Mucosa of gallbladder (tissue), 1 donor: ENCODE measurements around the gene PRDM4. TPM values are rescaled to one million over a fixed set of nuclear protein-coding genes. Genes with fewer than 3 reads are reported as not detected.
A peak's percentile ranks its signal among the peaks of the same experiment; 100 is the strongest.
"Not testable (repeated sequence)": the region's sequence is repeated elsewhere in the genome, so short reads cannot be mapped to it uniquely, and the experiment has no call there.

Experiments used
- DNase-seq: peaks from one replicate; pipeline ENCODE4 v3.0.0-alpha.2; 2020; ENCODE audit warnings: low spot score
- total RNA-seq: library from RNA; stranded (reverse); gene quantifications from one replicate; pipeline ENCODE4 v1.2.1, GENCODE V29; 2021
- donor health status: DM: no; HTN: no; CAD: no.

Gene PRDM4
- total RNA-seq, 1 donor from 2014 or later: 27.8 TPM

DNA sequence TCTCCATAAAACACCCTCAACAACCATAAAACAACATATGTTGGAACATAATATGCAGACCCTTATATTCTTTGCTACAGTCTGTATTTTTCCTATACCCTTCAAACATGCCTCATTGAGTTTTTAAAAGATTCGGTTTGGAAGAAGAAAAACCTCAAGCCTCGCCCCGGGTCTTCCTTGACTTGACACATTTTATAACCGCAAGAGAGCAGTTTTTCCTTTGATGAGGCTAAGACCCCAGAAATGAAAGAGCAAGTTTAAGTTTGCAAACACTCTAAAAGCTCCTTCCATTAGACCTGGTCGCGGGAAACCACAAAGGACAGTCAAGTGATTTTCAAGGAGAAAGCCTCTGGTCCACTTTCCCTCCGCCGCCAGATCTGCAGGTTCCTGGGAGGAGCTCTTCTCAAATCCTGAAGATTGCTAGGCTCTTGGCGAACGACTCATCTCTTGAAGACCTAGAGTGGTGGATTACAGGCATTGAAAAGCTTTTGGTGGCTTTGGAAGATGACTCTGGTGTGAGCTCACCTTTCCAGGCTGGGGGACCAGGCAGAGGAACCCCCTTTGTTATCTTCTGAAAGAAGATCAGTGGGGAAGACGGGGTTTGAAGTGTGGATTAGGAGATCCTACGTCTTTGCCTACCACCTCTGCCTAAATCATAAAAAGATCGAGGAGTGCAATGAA lies 13.6 kb upstream of the PRDM4 start, which contains the start of gene ASCL4:
ASCL4 (plus strand) TSS at position 356 of the 681 bp plus-strand sequence. CDS start 515 bp downstream, outside the sequence.
- no peak for DNase-seq

DNA sequence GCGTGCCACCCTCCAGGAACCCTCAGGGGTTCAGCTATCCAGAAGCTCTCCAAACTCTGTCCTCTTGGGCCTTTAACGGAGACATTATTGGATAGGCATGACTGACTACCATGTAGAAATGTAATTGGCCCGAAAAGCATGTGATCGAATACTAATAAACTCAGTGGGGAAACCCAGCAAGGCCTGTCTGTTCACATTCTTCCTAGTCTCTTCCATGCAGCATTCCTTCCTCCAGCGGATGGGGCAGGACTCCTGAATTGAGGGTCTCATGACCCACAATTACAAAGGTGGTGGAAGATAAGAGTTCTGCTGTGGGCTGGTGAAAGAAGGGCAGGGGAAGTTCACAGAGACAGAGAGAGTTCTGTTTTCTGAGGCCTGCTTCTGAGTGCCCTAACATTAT lies 6.5 kb upstream of the PRDM4 start:
- DNase-seq: no peak

DNA sequence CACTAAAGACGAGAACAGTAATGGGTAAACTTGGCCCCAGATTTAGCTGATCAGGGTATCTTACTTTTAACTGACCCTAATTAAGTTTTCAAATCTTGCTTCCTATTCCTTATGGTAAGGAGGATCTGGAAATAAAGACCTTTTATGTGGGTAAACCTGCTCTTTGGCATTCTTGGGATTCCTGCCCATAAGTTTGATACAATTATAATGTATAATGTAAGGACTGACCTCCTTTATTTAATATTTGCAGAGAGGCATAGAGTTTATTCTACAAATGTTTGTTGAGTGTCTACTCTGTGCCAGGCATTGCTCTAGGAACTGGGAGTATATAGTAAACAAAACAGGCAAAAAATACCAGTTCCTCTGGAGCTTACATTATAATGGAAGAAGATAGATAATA lies 4.4 kb upstream of the PRDM4 start:
- DNase-seq: no peak

DNA sequence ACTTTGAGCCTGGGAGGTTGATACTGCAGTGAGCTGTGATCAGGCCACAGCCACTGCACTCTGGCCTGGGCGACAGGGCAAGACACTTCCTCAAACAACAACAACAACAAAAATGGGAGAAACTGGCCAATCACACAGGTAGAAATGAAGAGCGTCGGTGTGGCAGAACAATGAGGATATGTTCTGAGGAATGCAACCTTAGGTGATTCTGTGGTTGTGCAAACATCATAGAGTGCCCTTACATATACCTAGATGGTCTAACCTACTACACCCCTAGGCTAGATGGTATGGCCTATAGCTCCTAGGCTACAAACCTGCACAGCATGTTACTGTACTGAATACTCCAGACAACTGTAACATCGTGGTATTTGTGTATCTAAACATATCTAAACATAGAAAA lies 3.7 kb upstream of the PRDM4 start:
- DNase-seq: no peak

DNA sequence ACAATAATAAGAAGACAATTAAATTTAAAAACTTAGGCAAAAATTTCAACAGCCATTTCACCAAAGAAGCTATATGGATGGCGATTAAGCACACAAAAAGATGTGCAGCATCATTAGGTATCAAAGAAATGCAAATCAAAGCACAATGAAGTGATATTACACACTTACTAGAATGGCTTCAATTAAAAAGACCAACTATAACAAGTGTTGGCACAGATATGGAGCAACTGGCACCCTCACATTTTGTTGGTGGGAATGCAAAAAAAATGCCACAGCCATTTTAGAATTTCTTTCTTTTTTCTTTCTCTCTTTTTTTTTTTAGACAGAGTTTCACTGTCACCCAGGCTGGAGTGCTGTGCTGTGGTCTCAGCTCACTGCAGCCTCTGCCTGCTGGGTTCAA lies 1.9 kb upstream of the PRDM4 start:
- no peak for DNase-seq

DNA sequence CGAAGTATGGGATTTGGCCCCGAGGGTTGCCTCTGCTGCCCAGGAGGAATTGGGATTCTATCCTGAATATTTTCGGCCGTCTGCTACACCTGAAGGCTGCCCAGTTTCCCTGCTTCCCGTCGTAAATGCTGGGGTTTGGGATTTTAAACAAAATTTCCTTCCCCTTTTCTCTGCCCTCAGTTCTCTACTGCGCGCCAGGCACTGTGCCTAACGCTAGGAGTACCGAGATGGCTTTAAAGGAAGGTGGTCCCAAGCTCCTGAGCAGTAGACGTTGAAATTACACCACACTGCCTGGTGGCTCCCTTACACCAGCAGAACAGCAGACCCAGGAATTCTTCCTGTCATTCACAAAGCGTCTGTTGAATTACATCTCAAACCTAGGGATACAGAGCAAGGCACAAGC lies 566 bp upstream of the PRDM4 start:
- no peak for DNase-seq

DNA sequence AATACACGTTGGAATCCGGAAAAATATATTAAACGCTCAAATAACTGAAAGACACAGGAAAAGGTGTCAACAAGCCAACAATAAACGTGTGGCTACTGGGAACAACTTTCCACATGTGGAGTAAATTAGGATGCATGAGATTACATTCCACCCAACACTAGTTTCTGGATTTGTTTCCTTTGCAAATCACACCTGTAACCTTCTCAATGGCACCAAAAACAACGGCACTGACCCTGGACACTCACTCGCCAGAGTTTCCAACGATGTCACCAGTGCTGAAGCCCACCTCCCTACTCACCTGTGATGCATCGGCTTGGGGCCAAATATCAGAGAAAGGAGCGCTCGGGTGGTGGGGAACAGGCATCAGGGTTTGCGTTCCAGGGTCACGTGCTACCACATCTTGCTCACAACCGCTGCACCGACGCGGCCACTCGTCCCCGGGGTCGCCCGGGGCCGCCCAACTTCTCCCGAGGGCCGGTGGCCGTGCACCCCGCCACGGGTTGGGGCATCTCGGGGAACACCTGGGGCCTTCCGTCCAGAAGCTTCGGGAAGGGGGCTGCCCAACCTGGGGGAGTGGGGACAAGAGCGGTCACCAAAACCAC lies 629 bp downstream of the PRDM4 start:
- DNase-seq: peak; percentile 20

DNA sequence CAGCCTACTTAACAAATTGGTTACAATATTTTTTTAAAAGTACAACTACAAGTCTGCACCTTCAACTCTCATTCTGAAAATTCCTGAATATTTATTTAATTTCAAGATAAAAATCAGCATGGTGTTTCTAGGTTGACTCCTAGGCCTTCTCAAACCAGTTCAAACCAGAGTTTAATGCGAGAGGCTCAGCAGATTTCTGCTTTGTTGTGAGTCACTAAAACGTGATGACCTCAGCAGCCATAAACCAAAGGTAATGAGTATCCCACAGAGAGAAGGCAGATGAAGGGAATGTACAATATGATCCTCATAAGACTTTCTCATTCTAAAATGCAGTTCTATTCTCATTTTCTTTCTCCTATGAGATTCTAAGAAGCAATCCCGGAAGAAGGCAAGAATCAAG lies 1.5 kb downstream of the PRDM4 start:
- no peak for DNase-seq

DNA sequence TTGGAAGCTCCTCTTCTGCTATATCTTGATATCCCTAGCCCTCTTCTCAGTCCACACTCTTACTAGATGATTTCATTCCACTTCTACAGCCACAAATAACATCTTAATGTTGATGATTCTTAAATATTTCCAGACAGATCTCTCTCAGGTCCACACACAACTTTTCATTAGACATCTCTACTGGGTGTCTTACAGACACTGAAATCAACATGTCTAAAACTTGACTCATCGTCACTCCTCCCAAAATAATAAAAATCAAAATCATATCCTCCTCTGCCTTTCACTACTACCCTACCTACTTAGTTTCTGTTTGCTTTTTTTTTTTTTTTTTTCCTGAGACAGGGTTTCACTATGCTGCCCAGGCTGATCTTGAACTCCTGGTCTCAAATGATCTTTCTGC lies 11.9 kb downstream of the PRDM4 start:
- no peak for DNase-seq

DNA sequence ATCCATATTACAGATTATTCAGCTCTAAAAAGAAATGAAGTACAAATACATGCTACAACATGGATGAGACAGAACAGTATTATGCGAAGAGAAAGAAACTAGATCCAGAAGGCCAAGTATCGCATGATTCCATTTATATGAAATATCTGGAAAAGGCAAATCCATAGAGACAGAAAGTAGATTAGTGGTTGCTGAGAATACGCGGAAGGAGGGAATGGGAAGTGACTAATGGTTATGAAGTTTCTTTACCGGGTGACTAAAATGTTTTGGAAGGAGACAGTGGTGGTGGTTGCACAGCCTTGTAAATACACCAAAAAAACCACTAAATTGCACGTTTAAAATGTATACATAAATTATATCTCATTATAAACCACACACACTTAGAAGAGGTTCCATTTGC lies 12.5 kb downstream of the PRDM4 start:
- no peak for DNase-seq

DNA sequence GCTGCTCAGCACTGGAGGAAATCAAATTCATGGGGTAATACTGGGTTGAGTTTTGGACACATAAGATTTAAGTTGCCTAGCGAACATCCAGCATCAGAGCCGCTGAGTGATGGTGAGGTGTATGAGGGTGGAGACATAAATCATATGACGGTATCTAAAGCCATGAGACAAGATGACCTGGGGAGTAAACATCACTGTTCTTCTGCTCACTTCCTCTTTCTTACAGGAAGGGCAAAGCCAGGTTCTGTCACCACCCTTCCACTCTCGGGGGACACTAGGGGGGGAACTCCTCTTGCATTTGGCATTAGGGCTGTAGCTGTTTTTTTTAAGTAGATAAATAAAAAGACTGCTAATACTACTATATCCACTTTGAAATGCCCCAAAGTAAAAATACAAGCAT lies 24.0 kb downstream of the PRDM4 start:
- DNase-seq: no peak

DNA sequence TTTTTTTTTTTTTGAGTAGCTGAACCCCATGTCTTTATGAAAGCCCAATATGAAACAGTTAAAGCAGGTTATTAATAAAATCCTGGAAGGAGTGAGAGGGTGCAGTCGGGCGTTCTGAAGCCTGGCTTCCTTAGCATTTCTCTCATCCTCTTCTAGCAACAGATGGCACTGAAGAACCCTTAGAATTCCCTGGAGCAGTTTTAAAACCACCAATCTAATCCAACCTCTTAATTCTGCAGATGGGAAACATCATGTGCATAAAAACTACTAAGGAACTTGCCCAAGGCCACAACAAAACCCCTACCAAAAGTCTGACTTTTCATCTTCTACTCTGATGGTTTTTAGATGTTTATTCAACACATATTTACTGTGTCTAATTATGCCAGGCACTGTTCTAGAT lies 25.2 kb downstream of the PRDM4 start:
- DNase-seq: no peak

DNA sequence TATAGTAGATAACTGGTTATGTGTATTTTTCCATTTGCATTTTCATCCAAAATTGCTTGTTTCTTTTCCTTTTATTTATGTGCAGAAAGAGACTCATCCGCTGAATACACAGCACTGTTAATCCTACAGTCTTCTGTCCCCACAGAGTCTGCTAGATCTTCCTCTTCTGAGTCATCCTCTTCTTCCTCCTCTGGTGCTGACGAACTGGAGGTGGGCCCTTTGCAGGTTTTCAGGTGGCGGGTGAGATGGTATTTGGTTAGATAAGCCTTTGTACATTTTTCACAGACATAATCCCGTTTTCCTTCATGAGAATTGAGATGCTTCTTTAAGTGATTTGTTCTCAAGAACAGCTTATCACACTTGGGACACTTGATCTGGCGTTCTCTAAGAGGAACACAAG lies 26.8 kb downstream of the PRDM4 start:
- DNase-seq: no peak

DNA sequence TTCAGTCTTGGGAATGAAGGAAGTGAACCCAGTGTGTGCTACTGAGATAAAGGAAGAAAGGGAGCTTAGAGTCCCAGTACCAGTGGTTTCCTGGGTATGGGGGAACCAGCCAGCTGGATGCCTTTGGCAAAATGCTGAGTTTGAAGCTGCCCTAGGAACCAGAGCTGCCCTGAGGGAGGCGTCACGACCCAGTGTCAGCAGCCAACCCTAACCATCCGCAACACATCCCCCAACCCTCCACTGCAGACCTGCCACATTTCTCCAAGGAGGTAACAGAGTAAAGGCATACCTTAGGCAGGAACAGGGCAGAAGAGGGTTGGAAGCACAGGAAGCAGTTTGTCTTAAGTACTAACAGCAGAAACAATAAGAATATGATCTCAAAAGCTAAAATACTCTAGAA lies 28.6 kb downstream of the PRDM4 start:
- DNase-seq: no peak

DNA sequence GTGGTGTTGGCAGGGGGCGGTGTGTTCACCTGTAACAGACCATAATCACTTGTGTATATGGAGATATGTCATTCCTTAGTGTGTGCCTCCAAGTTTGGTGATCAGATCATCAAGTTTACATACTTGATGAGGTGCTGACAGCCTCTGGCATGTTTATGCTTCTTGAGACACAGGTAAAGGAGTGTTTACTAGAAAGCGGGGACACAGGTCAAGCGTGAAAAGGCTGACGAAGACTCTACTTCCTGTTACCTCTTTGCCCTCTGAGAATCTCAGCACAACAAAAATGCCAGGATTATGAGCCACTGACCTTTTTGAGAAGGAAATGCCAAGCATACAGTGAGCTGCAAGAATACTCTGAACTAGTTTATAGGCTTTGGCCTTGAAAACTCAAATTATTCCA lies 29.6 kb downstream of the PRDM4 start:
- DNase-seq: no peak

DNA sequence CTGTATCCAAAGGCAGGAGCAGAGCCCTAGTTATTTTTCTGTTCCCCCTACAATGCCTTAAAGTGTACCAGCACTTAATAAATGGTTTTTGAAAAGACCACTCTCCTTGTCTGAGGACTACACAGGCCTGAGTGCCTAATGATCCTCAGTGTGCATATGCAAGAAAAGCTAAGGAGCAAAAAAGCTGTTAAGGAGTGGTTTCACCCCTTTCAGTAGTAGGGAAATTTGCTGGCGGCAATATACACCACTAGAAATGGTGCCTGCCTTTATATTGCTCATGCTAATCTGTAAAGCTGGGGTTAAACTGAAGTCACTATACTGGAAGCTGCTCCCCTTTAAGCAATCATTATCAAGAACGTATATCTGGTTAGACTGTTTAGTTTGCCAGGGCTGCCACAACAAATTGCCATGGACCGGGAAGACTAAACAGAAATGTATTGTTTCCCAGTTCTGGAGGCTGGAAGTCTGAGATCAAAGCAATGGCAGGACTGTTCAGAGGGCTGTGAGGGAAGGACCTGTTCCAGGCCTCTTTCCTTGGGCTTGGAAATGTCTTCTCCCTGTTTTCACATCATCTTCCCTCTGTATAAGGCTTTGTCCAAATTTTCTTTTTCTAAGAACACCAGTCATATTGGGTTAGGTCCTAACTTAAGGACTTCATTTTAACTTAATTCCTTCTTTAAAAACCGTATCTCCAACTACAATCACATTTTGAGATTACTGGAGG lies 30.2 kb downstream of the PRDM4 start:
- DNase-seq: no peak

DNA sequence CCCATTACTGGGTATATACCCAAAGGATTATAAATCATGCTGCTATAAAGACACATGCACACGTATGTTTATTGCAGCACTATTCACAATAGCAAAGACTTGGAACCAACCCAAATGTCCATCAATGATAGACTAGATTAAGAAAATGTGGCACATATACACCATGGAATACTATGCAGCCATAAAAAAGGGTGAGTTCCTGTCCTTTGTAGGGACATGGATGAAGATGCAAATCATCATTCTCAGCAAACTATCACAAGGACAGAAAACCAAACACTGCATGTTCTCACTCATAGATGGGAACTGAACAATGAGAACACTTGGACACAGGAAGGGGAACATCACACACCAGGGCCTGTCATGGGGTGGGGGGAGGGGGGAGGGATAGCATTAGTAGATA lies 33.2 kb downstream of the PRDM4 start:
- not testable (repeated sequence) for DNase-seq

DNA sequence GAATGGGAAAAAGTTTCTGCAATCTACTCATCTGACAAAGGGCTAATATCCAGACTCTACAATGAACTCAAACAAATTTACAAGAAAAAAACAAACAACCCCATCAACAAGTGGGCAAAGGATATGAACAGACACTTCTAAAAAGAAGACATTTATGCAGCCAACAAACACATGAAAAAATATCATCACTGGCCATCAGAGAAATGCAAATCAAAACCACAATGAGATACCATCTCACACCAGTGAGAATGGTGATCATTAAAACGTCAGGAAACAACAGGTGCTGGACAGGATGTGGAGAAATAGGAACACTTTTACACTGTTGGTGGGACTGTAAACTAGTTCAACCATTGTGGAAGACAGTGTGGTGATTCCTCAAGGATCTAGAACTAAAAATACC lies 33.6 kb downstream of the PRDM4 start:
- DNase-seq: not testable (repeated sequence)

DNA sequence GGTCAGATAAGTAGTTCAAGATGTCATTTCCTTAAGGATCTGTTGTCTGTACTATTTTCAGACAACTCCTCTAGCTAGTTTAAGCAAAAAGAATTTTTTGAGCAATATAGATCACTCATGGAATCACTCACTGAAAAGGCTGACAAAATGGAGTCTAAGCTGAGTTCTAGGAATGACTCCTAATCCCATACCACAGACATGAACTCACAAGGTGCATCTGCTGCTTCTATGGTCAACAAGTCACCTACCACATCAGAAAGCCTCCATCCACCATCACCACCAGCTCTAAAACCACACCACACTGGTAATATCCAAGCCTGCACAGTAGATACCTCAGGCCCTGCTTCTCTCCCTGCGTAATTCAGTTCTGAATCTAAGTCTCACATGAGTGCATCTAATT lies 42.3 kb downstream of the PRDM4 start:
- no peak for DNase-seq

DNA sequence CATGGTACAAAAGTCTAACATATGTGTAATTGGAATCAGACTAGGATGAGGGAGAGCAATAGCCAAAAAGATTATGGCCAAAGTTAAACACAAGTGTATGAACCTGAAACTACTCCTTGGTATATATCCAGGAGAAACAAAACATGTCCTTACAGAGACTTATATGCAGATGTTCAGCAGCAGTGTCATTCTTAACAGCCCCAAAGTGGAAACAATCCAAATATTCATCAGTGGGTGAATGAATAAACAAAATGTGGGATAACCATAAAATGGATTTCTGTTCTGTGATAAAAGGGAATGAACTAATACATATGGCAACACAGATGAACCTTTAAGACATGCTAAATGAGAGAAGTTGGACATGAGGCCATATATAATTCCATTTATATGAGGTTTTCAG lies 45.2 kb downstream of the PRDM4 start:
- DNase-seq: no peak

DNA sequence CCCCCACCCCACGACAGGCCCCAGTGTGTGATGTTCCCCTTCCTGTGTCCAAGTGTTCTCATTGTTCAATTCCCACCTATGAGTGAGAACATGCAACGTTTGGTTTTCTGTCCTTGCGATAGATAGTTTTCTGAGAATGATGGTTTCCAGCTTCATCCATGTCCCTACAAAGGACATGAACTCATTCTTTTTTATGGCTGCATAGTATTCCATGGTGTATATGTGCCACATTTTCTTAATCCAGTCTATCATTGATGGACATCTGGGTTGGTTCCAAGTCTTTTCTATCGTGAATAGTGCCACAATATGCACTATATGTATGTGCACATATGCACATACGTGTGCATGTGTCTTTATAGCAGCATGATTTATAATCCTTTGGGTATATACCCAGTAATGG lies 55.4 kb downstream of the PRDM4 start:
- not testable (repeated sequence) for DNase-seq

DNA sequence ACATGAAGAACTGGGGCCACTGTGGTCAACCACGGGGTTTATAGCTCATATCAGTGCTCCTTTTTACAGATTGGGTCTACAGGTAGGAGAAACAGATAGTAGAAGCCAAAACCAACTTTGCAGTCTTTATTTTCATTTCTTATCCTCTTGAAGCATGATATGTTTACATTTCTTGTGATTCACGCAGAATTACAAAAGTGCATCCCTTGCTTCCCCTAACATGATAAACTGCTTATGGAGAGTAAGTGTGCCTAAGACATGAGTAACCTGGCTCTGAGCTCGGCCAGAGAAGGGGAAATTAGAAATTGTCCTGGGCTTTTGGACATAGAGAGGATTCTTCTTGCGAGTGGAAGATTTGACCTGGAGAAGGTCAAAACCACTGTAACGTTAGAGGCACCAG lies 56.9 kb downstream of the PRDM4 start:
- no peak for DNase-seq

DNA sequence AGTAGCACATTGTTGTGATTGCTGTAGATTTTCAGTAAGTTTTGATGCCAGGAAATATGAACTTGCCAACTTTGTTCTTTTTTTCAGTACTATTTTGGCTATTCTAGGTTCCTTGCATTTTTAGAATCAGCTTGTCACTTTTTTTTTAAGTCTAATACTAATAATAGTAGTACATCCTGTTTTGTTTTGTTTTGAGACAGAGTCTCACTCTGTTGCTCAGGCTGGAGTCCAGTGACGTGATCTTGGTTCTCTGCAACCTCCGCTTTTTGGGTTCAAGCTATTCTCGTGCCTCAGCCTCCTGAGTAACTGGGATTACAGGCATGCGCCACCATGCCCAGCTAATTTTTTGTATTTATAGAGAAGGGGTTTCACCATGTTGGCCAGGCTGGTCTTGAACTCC lies 58.8 kb downstream of the PRDM4 start:
- DNase-seq: no peak
